Measurements from ENCODE around the gene CUX1. TPM values are rescaled to one million over a fixed set of nuclear protein-coding genes. Genes with fewer than 3 reads are reported as not detected.
A peak's percentile ranks its signal among the peaks of the same experiment; 100 is the strongest.

CUX1 gene
- total RNA-seq, 1 donor from 2014 or later: 101 TPM

DNA sequence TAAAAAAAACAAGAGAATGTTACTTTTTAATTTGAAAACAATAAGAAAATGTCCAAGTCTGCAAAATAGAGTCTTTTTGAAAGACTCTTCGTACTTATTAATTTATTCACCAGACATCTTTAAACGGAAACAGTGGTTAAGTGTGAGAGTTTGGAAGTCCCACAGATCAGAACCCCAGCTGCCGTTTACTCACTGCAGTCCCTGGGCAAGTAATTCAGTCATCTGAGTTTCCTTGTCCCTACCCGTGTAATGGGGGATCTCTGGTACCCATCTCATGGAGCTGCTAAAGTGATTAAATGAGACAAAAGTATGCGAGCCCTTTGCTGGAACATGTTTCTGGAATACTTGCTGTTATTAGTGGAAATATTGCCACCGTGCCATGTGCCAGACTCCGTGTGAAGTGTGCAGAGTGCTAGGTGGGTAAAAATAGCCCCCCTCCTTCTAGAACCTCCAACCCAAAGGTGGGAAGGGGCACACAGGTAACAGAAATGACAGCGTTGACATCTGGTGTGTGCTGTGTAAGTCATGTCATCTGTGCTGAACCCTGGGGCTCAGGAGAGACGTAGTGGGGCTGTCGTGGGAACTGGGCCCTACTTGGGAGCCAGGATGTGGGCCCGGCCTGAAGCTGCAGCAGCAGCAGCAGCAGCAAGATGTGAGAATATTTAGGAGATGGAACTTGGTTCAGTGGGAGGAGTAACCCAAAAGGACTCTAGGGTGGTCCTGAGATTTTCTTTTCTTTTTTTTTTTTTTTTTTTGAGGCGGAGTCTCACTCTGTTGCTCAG lies 140.5 kb downstream of the CUX1 start:
- Histone ChIP-seq H3K36me3 (no peaks in the 10 kb centered on the region), H3K9me3 (no peaks in the 10 kb centered on the region), H3K4me3 (no peak overlapping the region), H3K27me3 (no peaks in the 10 kb centered on the region), H3K4me1 (peaks cover 0 to 17% of the 10 kb centered on the region in 2 donors), H3K27ac (no peak overlapping the region)
- intact Hi-C loops (cut with DNase I): loop anchor here (5.0 to 10.0 kb wide), 2 partner anchors 54 to 167 kb away; no protein-coding TSS in a partner anchor
- TF ChIP-seq, protein P1, sequence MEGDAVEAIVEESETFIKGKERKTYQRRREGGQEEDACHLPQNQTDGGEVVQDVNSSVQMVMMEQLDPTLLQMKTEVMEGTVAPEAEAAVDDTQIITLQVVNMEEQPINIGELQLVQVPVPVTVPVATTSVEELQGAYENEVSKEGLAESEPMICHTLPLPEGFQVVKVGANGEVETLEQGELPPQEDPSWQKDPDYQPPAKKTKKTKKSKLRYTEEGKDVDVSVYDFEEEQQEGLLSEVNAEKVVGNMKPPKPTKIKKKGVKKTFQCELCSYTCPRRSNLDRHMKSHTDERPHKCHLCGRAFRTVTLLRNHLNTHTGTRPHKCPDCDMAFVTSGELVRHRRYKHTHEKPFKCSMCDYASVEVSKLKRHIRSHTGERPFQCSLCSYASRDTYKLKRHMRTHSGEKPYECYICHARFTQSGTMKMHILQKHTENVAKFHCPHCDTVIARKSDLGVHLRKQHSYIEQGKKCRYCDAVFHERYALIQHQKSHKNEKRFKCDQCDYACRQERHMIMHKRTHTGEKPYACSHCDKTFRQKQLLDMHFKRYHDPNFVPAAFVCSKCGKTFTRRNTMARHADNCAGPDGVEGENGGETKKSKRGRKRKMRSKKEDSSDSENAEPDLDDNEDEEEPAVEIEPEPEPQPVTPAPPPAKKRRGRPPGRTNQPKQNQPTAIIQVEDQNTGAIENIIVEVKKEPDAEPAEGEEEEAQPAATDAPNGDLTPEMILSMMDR (IDR thresholded peaks at IDR 0.05): no peak
- DNase-seq (ENCODE audit: low spot score in 2 of 2): no peak

DNA sequence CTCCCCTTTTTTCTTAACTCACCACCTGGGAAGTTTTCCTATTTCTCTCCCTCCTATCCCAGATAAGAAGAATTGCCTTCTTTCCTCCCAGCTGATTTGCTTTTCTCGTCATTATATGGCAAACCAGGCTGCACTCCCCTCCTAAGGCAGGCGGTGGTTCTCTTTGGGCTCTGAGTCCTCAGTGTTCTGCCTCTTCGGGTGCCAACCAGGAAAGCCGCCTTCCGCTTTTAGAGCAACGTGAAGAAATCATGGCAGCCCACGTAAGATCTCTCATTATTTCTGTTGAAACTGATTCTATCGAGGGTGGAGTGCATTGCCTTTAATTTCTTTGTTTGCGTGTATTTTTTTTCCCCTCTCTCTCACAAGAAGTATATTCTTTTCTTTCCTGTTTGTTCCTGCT lies 141.9 kb downstream of the CUX1 start:
- no peak overlapping the region for H3K27ac ChIP-seq
- DNase-seq (ENCODE audit: low spot score in 2 of 2): no peak
- TF ChIP-seq, protein P1 (IDR thresholded peaks at IDR 0.05): no peak
- H3K36me3 ChIP-seq: no peaks in the 10 kb centered on the region
- intact Hi-C loops (cut with DNase I): loop anchor here (5.0 to 10.0 kb wide), 2 partner anchors 53 to 165 kb away; no protein-coding TSS in a partner anchor
- H3K27me3 ChIP-seq: no peaks in the 10 kb centered on the region
- no peak overlapping the region for H3K4me3 ChIP-seq
- H3K9me3 ChIP-seq: no peaks in the 10 kb centered on the region
- H3K4me1 ChIP-seq: peaks cover 0 to 4% of the 10 kb centered on the region in 2 donors

DNA sequence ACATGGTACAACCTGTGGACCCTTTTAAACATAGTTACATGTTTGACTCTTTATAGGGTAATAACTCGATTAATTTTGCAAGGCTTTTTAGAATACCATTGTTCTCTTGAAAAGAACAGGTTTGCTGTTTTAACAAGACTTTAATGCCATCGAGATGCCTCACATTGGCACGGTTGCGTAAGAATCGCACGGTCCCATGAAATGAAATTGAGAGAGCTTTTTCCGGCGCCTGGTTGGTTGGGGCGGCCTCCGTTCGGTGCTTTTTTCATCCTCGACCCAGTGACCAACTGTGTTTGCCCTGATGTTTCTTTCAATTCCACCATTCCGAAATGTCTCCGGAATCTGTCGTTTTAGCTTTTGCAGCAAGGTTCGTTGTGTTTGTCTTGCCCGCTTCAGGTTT lies 142.4 kb downstream of the CUX1 start:
- Histone ChIP-seq H3K9me3 (no peaks in the 10 kb centered on the region), H3K27me3 (no peaks in the 10 kb centered on the region), H3K4me1 (peaks cover 0 to 2% of the 10 kb centered on the region in 2 donors), H3K27ac (no peak overlapping the region), H3K4me3 (no peak overlapping the region), H3K36me3 (no peaks in the 10 kb centered on the region)
- TF ChIP-seq, protein P1 (IDR thresholded peaks at IDR 0.05): no peak
- no peak for DNase-seq (ENCODE audit: low spot score in 2 of 2)
- intact Hi-C loops (cut with DNase I): loop anchor here (5.0 to 10.0 kb wide), 2 partner anchors 52 to 165 kb away; no protein-coding TSS in a partner anchor

DNA sequence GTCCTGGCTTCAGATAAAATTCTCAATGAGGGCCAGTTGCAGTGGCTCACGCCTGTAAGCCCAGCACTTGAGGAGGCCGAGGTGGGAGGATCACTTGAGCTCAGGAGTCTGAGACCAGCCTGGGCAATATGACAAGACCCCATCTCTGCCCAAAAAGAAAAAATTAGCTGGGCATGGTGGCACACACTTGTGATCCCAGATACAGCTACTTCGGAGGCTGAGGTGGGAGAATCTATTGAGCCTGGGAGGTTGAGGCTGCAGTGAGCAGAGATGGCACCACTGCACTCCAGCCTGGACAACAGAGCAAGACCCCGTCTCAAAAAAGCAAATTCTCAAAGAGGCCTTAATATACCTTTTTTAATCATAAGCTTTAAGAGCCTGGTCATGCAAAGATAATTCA lies 142.9 kb downstream of the CUX1 start:
- TF ChIP-seq, protein P1 (IDR thresholded peaks at IDR 0.05): no peak
- no peak overlapping the region for H3K27ac ChIP-seq
- no peak overlapping the region for H3K4me3 ChIP-seq
- H3K9me3 ChIP-seq: no peaks in the 10 kb centered on the region
- intact Hi-C loops (cut with DNase I): no loop called here
- H3K36me3 ChIP-seq: no peaks in the 10 kb centered on the region
- no peak for DNase-seq (ENCODE audit: low spot score in 2 of 2)
- peaks cover 0 to 2% of the 10 kb centered on the region in 2 donors for H3K4me1 ChIP-seq
- no peaks in the 10 kb centered on the region for H3K27me3 ChIP-seq

DNA sequence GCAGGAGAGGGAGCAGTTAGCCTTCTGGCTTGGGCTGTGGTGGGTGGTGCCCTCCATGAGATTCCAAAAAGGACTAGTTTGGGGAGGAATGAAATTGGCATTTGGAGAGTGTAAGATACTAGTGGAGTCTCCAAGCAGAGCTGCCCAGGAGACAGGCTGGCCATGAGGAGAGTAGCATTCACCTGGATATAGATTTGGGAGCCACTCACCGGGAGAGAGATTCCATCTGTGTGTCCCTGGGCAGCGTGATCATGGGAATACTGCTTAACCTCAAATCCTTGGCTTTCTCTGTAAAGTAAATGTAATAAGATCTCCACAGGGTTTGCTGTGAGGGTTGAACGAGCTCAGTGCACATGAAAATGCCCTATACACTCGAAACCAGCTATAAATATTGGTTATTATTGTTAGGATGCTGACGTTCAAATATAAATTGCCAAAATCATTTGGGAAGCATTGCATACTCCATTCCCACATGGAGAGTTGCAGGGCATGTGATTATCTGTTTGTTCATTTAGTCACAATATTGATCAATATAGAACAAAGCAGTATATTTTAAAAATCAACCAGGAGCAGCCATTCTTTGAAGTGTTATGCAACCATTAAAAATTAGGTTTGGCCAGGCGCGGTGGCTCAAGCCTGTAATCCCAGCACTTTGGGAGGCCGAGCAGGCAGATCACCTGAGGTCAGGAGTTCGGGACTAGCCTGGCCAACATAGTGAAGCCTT lies 143.7 kb downstream of the CUX1 start:
- Histone ChIP-seq H3K4me3 (no peak overlapping the region), H3K4me1 (peaks cover 0 to 2% of the 10 kb centered on the region in 2 donors), H3K36me3 (no peaks in the 10 kb centered on the region), H3K9me3 (no peaks in the 10 kb centered on the region), H3K27ac (peak overlapping the region in 1 of 2 donors; percentile 31), H3K27me3 (no peaks in the 10 kb centered on the region)
- no peak for DNase-seq (ENCODE audit: low spot score in 2 of 2)
- TF ChIP-seq, protein P1 (IDR thresholded peaks at IDR 0.05): no peak
- intact Hi-C loops (cut with DNase I): no loop called here
